T-cell (primary cell): Measurements from ENCODE around the gene MFSD2B. TPM values are rescaled to one million over a fixed set of nuclear protein-coding genes. Genes with fewer than 3 reads are reported as not detected.

Experiments
- ATAC-seq, 4 experiments: fragments of 200-7000 bp in 3 of 4; fragments of 150-1000 bp in 1 of 4; cut with Tn5 transposase; replicated peaks in 1 of 4; 1 replicate in 3 of 4; 2 replicates in 1 of 4; pipeline ENCODE4 v1.10.0; 2021; ENCODE audit warnings: moderate library complexity in 3 of 4, mild to moderate bottlenecking in 2 of 4, moderate number of reproducible peaks in 1 of 4
- CTCF ChIA-PET, 2 donors: fragments of 300-600 bp; sonication (Branson Sonifier 250); formaldehyde crosslinking; loops; one replicate each; lab custom pipeline; 2022; ENCODE audit warnings: antibody characterized with exemption in 2 of 2; lab: Charles Lee
- POLR2A ChIA-PET, 2 donors: fragments of 300-600 bp; sonication (Branson Sonifier 250); formaldehyde crosslinking; loops; one replicate each; lab custom pipeline; 2022; ENCODE audit warnings: antibody characterized with exemption in 2 of 2; lab: Charles Lee
- DNase-seq, 35 experiments: peaks; one replicate each; pipeline versions ENCODE4 v3.0.0 to v3.0.0-alpha.2; 2013 to 2023
- H3K27ac ChIP-seq: one replicate; pipeline ENCODE4 v1.5.1; 2013; ENCODE audit warnings: low read length
- H3K27me3 ChIP-seq, 2 experiments: replicated peaks in 1 of 2; 1 replicate in 1 of 2; 2 replicates in 1 of 2; pipeline versions ENCODE4 v1.6.1 to v1.7.0; 2013; ENCODE audit warnings: low read length in 1 of 2, mixed read lengths in 1 of 2; ENCODE audit not compliant: control insufficient read depth in 2 of 2, insufficient read depth in 2 of 2; ENCODE audit errors: extremely low read depth in 1 of 2
- H3K36me3 ChIP-seq, 2 donors: 1 replicate in 1 of 2; 2 replicates in 1 of 2; pipeline versions ENCODE4 v1.6.1 to v1.7.0; 2013; ENCODE audit warnings: low read length in 1 of 2; ENCODE audit not compliant: control insufficient read depth in 2 of 2, insufficient read depth in 1 of 2; ENCODE audit errors: extremely low read depth in 1 of 2
- H3K4me1 ChIP-seq, 2 experiments: 1 replicate in 1 of 2; 2 replicates in 1 of 2; pipeline versions ENCODE4 v1.6.1 to v1.7.0; 2013; ENCODE audit warnings: low read length in 2 of 2, mixed read lengths in 1 of 2; ENCODE audit not compliant: insufficient read depth in 2 of 2, control insufficient read depth in 1 of 2; ENCODE audit errors: extremely low read depth in 1 of 2
- H3K4me3 ChIP-seq, 2 donors: 1 replicate in 1 of 2; 2 replicates in 1 of 2; pipeline versions ENCODE4 v1.5.1 to v1.7.0; 2013; ENCODE audit warnings: mild to moderate bottlenecking in 2 of 2, low read length in 1 of 2, moderate library complexity in 1 of 2; ENCODE audit not compliant: control insufficient read depth in 1 of 2; ENCODE audit errors: extremely low read depth in 1 of 2
- H3K9me3 ChIP-seq: 2 replicates; pipeline ENCODE4 v1.7.0; 2013
- H3K27ac Mint-ChIP-seq, 2 donors: one replicate each; pipeline ENCODE4 v1.8.0; 2020 to 2021; ENCODE audit warnings: mild to moderate bottlenecking in 2 of 2, mixed read lengths in 2 of 2
- H3K27me3 Mint-ChIP-seq, 2 donors: one replicate each; pipeline ENCODE4 v1.8.0; 2021 to 2022; ENCODE audit warnings: mixed read lengths in 2 of 2
- H3K36me3 Mint-ChIP-seq: one replicate; pipeline ENCODE4 v1.8.0; 2021; ENCODE audit warnings: mixed read lengths
- H3K4me1 Mint-ChIP-seq, 3 donors: one replicate each; pipeline ENCODE4 v1.8.0; 2020 to 2022; ENCODE audit warnings: mixed read lengths in 3 of 3, mild to moderate bottlenecking in 1 of 3
- H3K4me3 Mint-ChIP-seq, 3 donors: one replicate each; pipeline ENCODE4 v1.8.0; 2020 to 2022; ENCODE audit warnings: mild to moderate bottlenecking in 3 of 3, mixed read lengths in 3 of 3, moderate library complexity in 3 of 3
- H3K9me3 Mint-ChIP-seq, 3 donors: one replicate each; pipeline ENCODE4 v1.8.0; 2020 to 2022; ENCODE audit warnings: mixed read lengths in 3 of 3
- WGBS: methylation state at CpG from one replicate; pipeline ENCODE4 v1.1.5; 2013; ENCODE audit warnings: missing lambda C conversion rate; ENCODE audit not compliant: insufficient coverage; 5-methylcytosine and 5-hydroxymethylcytosine counted together
- total RNA-seq, 35 experiments: library from RNA in 6 of 35; stranded (reverse) in 6 of 35; fragments of 120-200 nt in 1 of 35; gene quantifications; one replicate each; pipeline versions ENCODE4 v1.2.1 to v1.2.4 and lab custom pipeline; 2013 to 2026

MFSD2B gene
- total RNA-seq, 5 donors from 2014 or later (not counting 1 experiment from before 2014, with no cell fraction given) = 0.19 to 0.29 (median 0.21) TPM; not detected in 2

- Histone ChIP-seq H3K4me1 (no peaks in the 10 kb centered on the region), H3K27ac (no peak overlapping the region), H3K27me3 (no peaks in the 10 kb centered on the region), H3K9me3 (no peaks in the 10 kb centered on the region), H3K36me3 (no peaks in the 10 kb centered on the region), H3K4me3 (no peak overlapping the region)
- ChIA-PET CTCF (no interaction called here), POLR2A (no interaction called here)
- Mint-ChIP-seq H3K4me3 (no peak overlapping the region), H3K27me3 (no peaks in the 10 kb centered on the region), H3K4me1 (no peaks in the 10 kb centered on the region), H3K36me3 (peaks cover 18% of the 10 kb centered on the region), H3K9me3 (no peaks in the 10 kb centered on the region), H3K27ac (no peak overlapping the region)
- DNase-seq = no peak
- no peak for ATAC-seq
- WGBS = no CpG with 5 or more reads among the region's 1 CpG
Measured at GRCh38 chr2:23994567-23994966, 15.3 kb upstream of the MFSD2B start.

DNA sequence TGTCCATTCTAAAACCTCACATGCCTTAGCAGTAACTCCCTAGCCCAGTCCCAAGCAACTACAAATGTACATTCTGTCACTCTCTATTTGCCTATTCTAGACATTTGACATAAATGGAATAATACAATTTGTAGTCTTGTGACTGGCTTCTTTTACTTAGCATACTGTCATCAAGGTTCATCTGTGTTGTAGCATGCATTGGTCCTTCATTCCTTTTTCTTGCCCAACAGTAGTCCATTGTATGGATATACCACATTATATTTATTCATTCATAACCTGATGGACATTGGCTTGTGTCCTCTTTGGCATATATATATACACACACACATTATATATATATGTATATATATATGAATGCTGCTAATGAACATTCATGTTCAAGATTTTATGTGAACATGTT, 2.2 kb upstream of the MFSD2B start:
- H3K36me3 Mint-ChIP-seq = peaks cover under 1% of the 10 kb centered on the region

DNA sequence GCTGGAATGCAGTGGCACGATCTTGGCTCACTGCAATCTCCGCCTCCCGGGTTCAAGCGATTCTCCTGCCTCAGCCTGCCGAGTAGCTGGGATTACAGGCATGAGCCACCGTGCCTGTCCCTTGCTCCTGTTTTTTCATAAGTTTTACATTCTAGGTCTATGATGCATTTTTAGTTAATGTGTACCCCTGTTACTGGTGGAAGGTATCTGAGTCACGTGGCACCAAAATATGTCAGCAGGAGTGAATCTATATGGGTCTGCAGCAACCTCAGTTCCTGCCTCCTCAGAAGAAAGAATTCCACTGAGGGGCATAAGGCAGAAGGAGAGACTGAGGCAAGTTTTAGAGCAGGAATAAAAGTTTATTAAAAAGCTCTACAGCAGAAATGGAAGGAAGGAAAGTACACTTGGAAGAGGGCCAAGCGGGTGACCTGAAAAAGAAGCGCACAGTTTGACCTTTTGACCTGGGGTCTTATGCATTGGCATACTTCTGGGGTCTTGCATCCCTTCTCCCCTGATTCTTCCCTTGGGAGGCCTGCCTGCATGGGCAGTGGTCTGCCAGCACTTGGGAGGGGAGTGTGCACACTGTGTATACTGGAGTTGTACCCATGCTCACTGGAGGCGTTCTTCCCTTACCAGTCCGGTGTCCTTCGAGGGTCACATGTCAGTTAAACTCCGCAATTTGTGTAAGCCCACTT, 1.1 kb upstream of the MFSD2B start:
- ATAC-seq (no peak), DNase-seq (no peak)
- peaks cover 0 to 9% (median 3%) of the 10 kb centered on the region in 3 donors for H3K4me1 Mint-ChIP-seq
- peaks cover 21 to 38% of the 10 kb centered on the region in 2 donors for H3K27me3 Mint-ChIP-seq
- H3K27ac Mint-ChIP-seq = no peak overlapping the region
- Histone ChIP-seq H3K4me3 (no peak overlapping the region), H3K27ac (no peak overlapping the region), H3K4me1 (peaks cover 2 to 15% of the 10 kb centered on the region in 2 experiments), H3K9me3 (no peaks in the 10 kb centered on the region), H3K36me3 (no peaks in the 10 kb centered on the region), H3K27me3 (peaks cover 3 to 37% of the 10 kb centered on the region in 2 experiments)
- CTCF ChIA-PET = interaction anchor here in 1 of 2 donors (0.6 kb wide), 1 partner anchor 218 kb away, joined by 6 read pairs; no protein-coding TSS in a partner anchor
- H3K4me3 Mint-ChIP-seq = no peak overlapping the region
- 93% methylated on average over 5 of the region's 13 CpGs for WGBS
- H3K36me3 Mint-ChIP-seq = no peaks in the 10 kb centered on the region
- POLR2A ChIA-PET = no interaction called here
- no peaks in the 10 kb centered on the region for H3K9me3 Mint-ChIP-seq

More for the DNA sequence above, 2.2 kb upstream of the MFSD2B start:
- H3K27ac ChIP-seq = no peak overlapping the region
- no peaks in the 10 kb centered on the region for H3K36me3 ChIP-seq
- H3K27me3 Mint-ChIP-seq = peaks cover 20 to 33% of the 10 kb centered on the region in 2 donors
- no peaks in the 10 kb centered on the region for H3K9me3 Mint-ChIP-seq
- peaks cover 2 to 15% of the 10 kb centered on the region in 2 experiments for H3K4me1 ChIP-seq
- H3K4me1 Mint-ChIP-seq = peaks cover 0 to 9% (median 3%) of the 10 kb centered on the region in 3 donors
- ChIA-PET POLR2A (no interaction called here), CTCF (no interaction called here)
- DNase-seq = no peak
- H3K4me3 Mint-ChIP-seq = no peak overlapping the region
- H3K27ac Mint-ChIP-seq = no peak overlapping the region
- H3K9me3 ChIP-seq = no peaks in the 10 kb centered on the region
- no peak overlapping the region for H3K4me3 ChIP-seq
- ATAC-seq = no peak
- peaks cover 3 to 30% of the 10 kb centered on the region in 2 experiments for H3K27me3 ChIP-seq

GRCh38 chr2:24009367-24009679, 562 bp upstream of the MFSD2B start:
- Mint-ChIP-seq H3K36me3 (no peaks in the 10 kb centered on the region), H3K4me3 (no peak overlapping the region), H3K27ac (no peak overlapping the region), H3K4me1 (peaks cover 0 to 9% (median 3%) of the 10 kb centered on the region in 3 donors), H3K27me3 (peaks cover 21 to 38% of the 10 kb centered on the region in 2 donors), H3K9me3 (no peaks in the 10 kb centered on the region)
- ATAC-seq = no peak
- Histone ChIP-seq H3K36me3 (no peaks in the 10 kb centered on the region), H3K27ac (no peak overlapping the region), H3K9me3 (no peaks in the 10 kb centered on the region), H3K4me1 (peaks cover 2 to 15% of the 10 kb centered on the region in 2 experiments), H3K27me3 (peaks cover 3 to 37% of the 10 kb centered on the region in 2 experiments), H3K4me3 (peak overlapping the region in 1 of 2 donors; percentile 39)
- ChIA-PET POLR2A (no interaction called here), CTCF (interaction anchor here in 1 of 2 donors (0.6 kb wide), 1 partner anchor 218 kb away, joined by 6 read pairs; no protein-coding TSS in a partner anchor)
- no peak for DNase-seq
- WGBS = 73% methylated on average over 9 of the region's 9 CpGs

DNA sequence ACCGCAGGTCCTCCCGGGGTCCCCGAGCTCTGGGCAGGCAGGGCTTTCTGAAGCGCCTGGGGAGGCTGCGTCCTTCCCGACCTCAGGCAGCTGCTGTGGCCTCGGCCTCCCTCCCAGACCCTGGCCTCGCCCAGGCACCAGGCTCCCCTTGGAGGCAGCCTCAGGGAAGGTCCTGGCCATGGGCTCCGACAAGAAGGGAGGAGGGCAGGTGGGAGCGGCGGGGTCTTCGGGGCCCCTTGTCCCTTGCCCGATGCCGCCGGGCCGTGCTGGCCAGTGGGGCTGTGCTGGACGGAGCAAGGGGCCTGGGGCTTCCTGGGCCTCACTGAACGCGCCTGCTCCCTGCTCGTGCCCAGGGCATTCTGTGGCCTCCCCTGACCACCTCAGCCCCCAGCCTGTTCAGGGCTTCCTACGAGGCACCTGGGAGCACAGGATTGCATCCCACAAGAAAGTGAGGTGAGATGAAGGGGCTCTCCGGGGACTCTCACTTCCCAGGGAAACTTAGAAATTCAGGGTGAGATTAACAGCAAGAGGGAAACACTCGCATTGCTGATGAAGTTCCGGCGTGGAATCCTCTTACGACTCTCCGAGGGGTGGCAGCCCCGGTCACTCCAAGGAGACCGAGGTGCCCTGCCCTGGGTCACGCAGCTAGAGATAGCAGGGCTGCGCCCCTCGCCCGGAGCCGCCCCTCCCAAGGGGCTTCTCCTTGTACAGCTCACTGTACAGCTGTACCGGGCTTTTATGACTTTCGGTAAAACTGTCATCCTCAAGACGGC, 778 bp downstream of the MFSD2B start:
- Histone ChIP-seq H3K27me3 (peaks cover 3 to 37% of the 10 kb centered on the region in 2 experiments), H3K4me3 (peak overlapping the region in 1 of 2 donors; percentile 39), H3K4me1 (peaks cover 2 to 15% of the 10 kb centered on the region in 2 experiments), H3K27ac (no peak overlapping the region), H3K9me3 (no peaks in the 10 kb centered on the region), H3K36me3 (no peaks in the 10 kb centered on the region)
- H3K4me3 Mint-ChIP-seq = peak overlapping the region in 1 of 3 donors; percentile 19
- POLR2A ChIA-PET = no interaction called here
- DNase-seq (no peak), ATAC-seq (no peak)
- 63% methylated on average over 25 of the region's 37 CpGs for WGBS
- H3K36me3 Mint-ChIP-seq = no peaks in the 10 kb centered on the region
- H3K27me3 Mint-ChIP-seq = peaks cover 21 to 40% of the 10 kb centered on the region in 2 donors
- CTCF ChIA-PET = interaction anchor here in 1 of 2 donors (0.6 kb wide), 1 partner anchor 86 kb away, joined by 3 read pairs; no protein-coding TSS in a partner anchor
- H3K27ac Mint-ChIP-seq = no peak overlapping the region
- H3K4me1 Mint-ChIP-seq = peaks cover 0 to 9% (median 3%) of the 10 kb centered on the region in 3 donors
- H3K9me3 Mint-ChIP-seq = no peaks in the 10 kb centered on the region

DNA sequence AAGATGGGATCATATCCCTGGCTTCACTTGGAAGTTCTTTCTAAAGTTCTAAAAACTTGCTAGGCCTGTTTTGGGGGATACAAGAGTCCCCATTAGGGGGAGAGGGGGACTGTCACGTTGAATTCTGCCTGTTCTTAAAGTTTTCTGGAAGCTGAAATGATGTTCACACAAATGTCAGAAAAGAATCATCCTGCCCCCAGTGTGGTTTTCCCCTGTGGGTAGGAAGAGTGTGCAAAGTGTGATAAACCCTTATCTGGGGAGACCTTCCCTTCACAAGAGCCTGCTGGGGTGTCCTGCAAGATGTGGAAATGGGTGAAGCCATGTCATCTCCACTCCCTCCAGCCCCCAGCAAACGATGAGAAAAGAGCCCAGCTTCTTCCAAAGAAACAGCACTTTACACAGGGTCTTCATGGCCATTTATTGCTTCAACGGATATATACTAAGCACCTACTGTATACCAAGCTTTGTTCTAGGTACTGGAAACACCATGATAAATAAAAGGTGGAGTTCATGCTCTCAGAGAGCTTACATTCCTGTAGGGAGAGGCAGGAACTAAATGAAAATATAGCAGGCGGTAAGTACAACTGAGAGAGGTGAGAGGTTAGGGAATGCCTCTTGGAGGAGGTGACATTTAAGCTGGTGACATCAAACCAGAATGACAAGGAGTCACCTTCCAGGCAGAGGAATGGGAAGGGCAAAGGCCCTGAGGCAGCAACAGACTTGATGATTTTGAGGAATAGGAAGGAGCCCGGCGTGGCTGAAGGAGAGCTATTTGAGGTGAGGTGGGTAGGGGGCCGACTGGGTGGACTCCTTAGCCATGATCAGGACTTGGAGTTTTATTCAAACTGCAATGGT, 1.6 kb downstream of the MFSD2B start:
- no peaks in the 10 kb centered on the region for H3K36me3 Mint-ChIP-seq

More for the DNA sequence above, 1.6 kb downstream of the MFSD2B start:
- no peaks in the 10 kb centered on the region for H3K9me3 Mint-ChIP-seq
- DNase-seq (no peak), ATAC-seq (no peak)
- POLR2A ChIA-PET = no interaction called here
- Histone ChIP-seq H3K36me3 (no peaks in the 10 kb centered on the region), H3K27me3 (peaks cover 3 to 43% of the 10 kb centered on the region in 2 experiments), H3K9me3 (no peaks in the 10 kb centered on the region), H3K4me3 (no peak overlapping the region), H3K4me1 (peaks cover 2 to 15% of the 10 kb centered on the region in 2 experiments), H3K27ac (no peak overlapping the region)
- WGBS = 50% methylated on average over 2 of the region's 7 CpGs
- peak overlapping the region in 1 of 3 donors; percentile 19 for H3K4me3 Mint-ChIP-seq
- peaks cover 21 to 40% of the 10 kb centered on the region in 2 donors for H3K27me3 Mint-ChIP-seq
- peaks cover 0 to 9% (median 3%) of the 10 kb centered on the region in 3 donors for H3K4me1 Mint-ChIP-seq
- no peak overlapping the region for H3K27ac Mint-ChIP-seq
- CTCF ChIA-PET = interaction anchor here (0.6 kb wide), 3 partner anchors 87 to 187 kb away, joined by 3 to 6 read pairs (median 3); no protein-coding TSS in a partner anchor
